Keratinocyte (primary cell): Measurements from ENCODE around the gene CD96. TPM values are rescaled to one million over a fixed set of nuclear protein-coding genes. Genes with fewer than 3 reads are reported as not detected.

ENCODE experiments used
- DNase-seq: peaks from one replicate; pipeline ENCODE4 v3.0.0-alpha.2; 2011; ENCODE audit warnings: low read depth, missing footprints, low spot score
- FAIRE-seq: peaks from 2 replicates; lab custom pipeline; 2011; peaks lifted over from hg19 to GRCh38; lab: Jason Lieb, UNC
- H2AFZ ChIP-seq: 2 replicates; pipeline ENCODE4 v1.6.0; 2012; ENCODE audit warnings: low read length, control low read depth, inconsistent platforms; ENCODE audit not compliant: control insufficient read depth
- H3K27ac ChIP-seq: 2 replicates; pipeline ENCODE4 v1.5.1; 2011; ENCODE audit warnings: low read length; ENCODE audit not compliant: control insufficient read depth, insufficient read depth
- H3K27me3 ChIP-seq: 3 replicates; pipeline ENCODE4 v1.6.0; 2011; ENCODE audit warnings: low read length; ENCODE audit not compliant: control insufficient read depth, insufficient read depth; ENCODE audit errors: extremely low read depth
- H3K36me3 ChIP-seq, 2 experiments: 2 replicates in 1 of 2; 3 replicates in 1 of 2; pipeline ENCODE4 v1.5.1; 2011; ENCODE audit warnings: low read length in 2 of 2, mild to moderate bottlenecking in 1 of 2; ENCODE audit not compliant: control insufficient read depth in 2 of 2, insufficient read depth in 2 of 2; ENCODE audit errors: extremely low read depth in 1 of 2
- H3K4me1 ChIP-seq: 3 replicates; pipeline ENCODE4 v1.5.1; 2011; ENCODE audit warnings: low read length; ENCODE audit not compliant: control insufficient read depth, insufficient read depth; ENCODE audit errors: extremely low read depth
- H3K4me2 ChIP-seq: 3 replicates; pipeline ENCODE4 v1.6.0; 2011; ENCODE audit warnings: low read depth, low read length; ENCODE audit not compliant: control insufficient read depth, insufficient read depth; ENCODE audit errors: extremely low read depth
- H3K4me3 ChIP-seq, 3 experiments: fragments of 200-600 bp in 1 of 3; sonication (generic) in 1 of 3; 2 replicates in 2 of 3; 3 replicates in 1 of 3; pipeline ENCODE4 v1.5.1; 2011 to 2016; ENCODE audit warnings: low read length in 3 of 3, mild to moderate bottlenecking in 3 of 3, control low read depth in 2 of 3, inconsistent platforms in 1 of 3, low read depth in 1 of 3, mixed read lengths in 1 of 3, mixed run types in 1 of 3, moderate library complexity in 1 of 3; ENCODE audit not compliant: control insufficient read depth in 2 of 3, insufficient read depth in 2 of 3; ENCODE audit errors: extremely low read depth in 1 of 3
- H3K79me2 ChIP-seq: 2 replicates; pipeline ENCODE4 v1.6.0; 2012; ENCODE audit warnings: low read length; ENCODE audit not compliant: control insufficient read depth, insufficient read depth
- H3K9ac ChIP-seq: 3 replicates; pipeline ENCODE4 v1.6.0; 2011; ENCODE audit warnings: low read length; ENCODE audit not compliant: control insufficient read depth, insufficient read depth; ENCODE audit errors: extremely low read depth
- H3K9me1 ChIP-seq: 3 replicates; pipeline ENCODE4 v1.6.0; 2011; ENCODE audit warnings: low read length; ENCODE audit not compliant: control insufficient read depth, insufficient read depth; ENCODE audit errors: extremely low read depth
- H3K9me3 ChIP-seq: 2 replicates; pipeline ENCODE4 v1.5.1; 2012; ENCODE audit warnings: low read depth, low read length; ENCODE audit not compliant: control insufficient read depth
- H4K20me1 ChIP-seq: 3 replicates; pipeline ENCODE4 v1.6.0; 2011; ENCODE audit warnings: low read length; ENCODE audit not compliant: control insufficient read depth, insufficient read depth; ENCODE audit errors: extremely low read depth
- EZH2 ChIP-seq: IDR thresholded peaks from one replicate; pipeline ENCODE4 v1.6.1; 2012; ENCODE audit warnings: inconsistent platforms, mild to moderate bottlenecking, low read length, moderate library complexity
- dilution Hi-C: fragments of 300-500 bp; cut with MboI; formaldehyde crosslinking; loops from one replicate; pipeline ENCODE4 v1.7.0; 2020; ENCODE audit warnings: low sequenced_read_pairs; ENCODE audit not compliant: extremely low pct_ligation_motif_present
- polyA plus RNA-seq, 5 experiments: library from polyadenylated mRNA; depleted of rRNA in 3 of 5; stranded (reverse) in 3 of 5; stranded (forward) in 1 of 5; unstranded in 1 of 5; fragments of >200 nt; gene quantifications; 1 replicate in 1 of 5; 2 replicates in 3 of 5; 3 replicates in 1 of 5; pipeline versions ENCODE4 v1.2.1 to v1.2.3, GENCODE V29; 2011 to 2012; ENCODE audit warnings: missing spikeins in 2 of 5, low read depth in 1 of 5, low replicate concordance in 1 of 5
- TF ChIP-seq, protein P1 (sequence below), 3 experiments: IDR thresholded peaks in 1 of 3; conservative IDR thresholded peaks in 1 of 3; optimal IDR thresholded peaks in 1 of 3; 2 replicates in 2 of 3; 3 replicates in 1 of 3; pipeline versions ENCODE3 to v1.5.1; 2011; ENCODE audit warnings: low read length in 3 of 3, mild to moderate bottlenecking in 3 of 3, moderate library complexity in 2 of 3, control low read depth in 1 of 3, inconsistent platforms in 1 of 3; ENCODE audit not compliant: insufficient read depth in 2 of 3; ENCODE audit errors: extremely low read depth in 1 of 3

Gene CD96
- polyA plus RNA-seq, 1 donor (not counting 4 experiments of a cell fraction or from before 2014, with no cell fraction given), result 0.13 TPM

DNA sequence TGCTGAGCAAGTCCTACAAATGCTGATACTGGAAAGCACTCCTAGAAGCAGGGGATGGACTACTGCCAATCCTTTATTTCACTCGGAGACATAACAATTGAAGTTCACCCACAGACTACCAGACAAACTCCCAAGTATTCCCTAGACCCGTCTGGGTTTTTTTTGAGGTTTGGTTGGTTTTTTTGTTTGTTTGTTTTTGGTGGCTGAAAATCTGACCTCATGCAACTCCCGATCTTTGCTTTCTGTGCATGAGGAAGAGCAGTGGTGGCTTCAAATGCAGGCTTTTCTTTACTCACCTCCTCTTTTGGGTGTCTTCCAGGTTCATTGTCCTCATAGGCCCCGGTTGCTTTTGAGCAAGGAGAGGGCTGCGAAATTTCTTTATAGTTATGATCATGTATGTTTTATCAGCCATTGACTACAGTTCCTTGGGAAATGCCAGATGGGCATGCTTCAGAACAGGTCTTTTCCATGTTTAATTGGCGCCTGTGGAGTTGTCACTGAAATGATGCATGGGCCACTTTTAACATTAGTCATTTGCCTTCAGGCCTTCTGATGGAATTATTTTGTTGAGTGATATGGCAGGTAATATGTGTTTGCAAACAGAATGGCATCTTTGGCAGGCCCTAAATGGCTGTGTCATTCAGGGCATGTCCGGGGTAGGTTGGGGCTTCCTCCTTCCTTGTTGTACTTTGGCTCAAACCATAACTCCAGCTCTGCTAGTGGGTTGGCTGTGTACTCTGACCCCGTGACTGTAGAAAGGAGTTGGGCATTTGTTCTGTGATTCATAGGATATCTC lies 134.4 kb downstream of the CD96 start:
- peak; percentile 94 for FAIRE-seq
- peaks cover 38% of the 10 kb centered on the region for H3K4me1 ChIP-seq
- H3K27me3 ChIP-seq, result no peaks in the 10 kb centered on the region
- no peak for DNase-seq
- peak overlapping the region; percentile 70 for H3K27ac ChIP-seq
- no peak for TF ChIP-seq EZH2
- peak overlapping the region; percentile 79 for H3K9ac ChIP-seq
- H3K9me3 ChIP-seq, result no peaks in the 10 kb centered on the region
- H4K20me1 ChIP-seq, result no peaks in the 10 kb centered on the region
- dilution Hi-C loops, result loop anchor here (25.0 kb wide), 1 partner anchor 89 kb away; the partner anchor contains the start of gene ZBED2
- H2AFZ ChIP-seq, result no peak overlapping the region
- H3K36me3 ChIP-seq, result no peaks in the 10 kb centered on the region
- peak overlapping the region; percentile 57 to 85 (median 81) for H3K4me3 ChIP-seq
- peaks cover 37% of the 10 kb centered on the region for H3K79me2 ChIP-seq
- peak overlapping the region; percentile 88 for H3K4me2 ChIP-seq
- H3K9me1 ChIP-seq, result no peaks in the 10 kb centered on the region

DNA sequence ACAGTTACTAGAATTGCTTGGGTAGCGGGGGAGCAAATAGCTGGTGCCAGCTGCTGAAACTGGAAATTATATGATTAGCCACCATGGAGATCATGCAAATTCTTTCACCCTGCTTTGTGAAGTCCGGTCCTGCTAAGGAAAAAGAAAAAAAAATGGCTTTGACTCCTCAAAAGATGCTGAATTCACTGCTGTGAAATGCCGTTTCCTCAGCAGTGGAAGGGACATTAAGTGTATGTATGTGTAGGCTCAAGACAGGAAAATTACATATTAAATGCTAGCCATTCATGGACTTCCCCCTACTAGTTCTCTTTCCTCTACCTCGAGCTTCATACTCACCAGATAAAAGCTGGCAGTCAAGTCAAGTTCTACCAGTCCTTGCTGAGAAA lies 135.0 kb downstream of the CD96 start:
- Histone ChIP-seq H3K4me1 (peaks cover 44% of the 10 kb centered on the region), H2AFZ (no peak overlapping the region), H3K9ac (no peak overlapping the region), H3K79me2 (peaks cover 37% of the 10 kb centered on the region), H3K4me3 (peak overlapping the region in 2 of 3 experiments; percentile 12 to 81), H3K9me3 (no peaks in the 10 kb centered on the region), H3K27me3 (no peaks in the 10 kb centered on the region), H4K20me1 (no peaks in the 10 kb centered on the region), H3K9me1 (no peaks in the 10 kb centered on the region), H3K36me3 (no peaks in the 10 kb centered on the region), H3K4me2 (peak overlapping the region; percentile 88), H3K27ac (peak overlapping the region; percentile 70)
- FAIRE-seq, result no peak
- DNase-seq, result no peak
- dilution Hi-C loops, result loop anchor here (25.0 kb wide), 1 partner anchor 90 kb away; the partner anchor contains the start of gene ZBED2
- TF ChIP-seq, protein P1, sequence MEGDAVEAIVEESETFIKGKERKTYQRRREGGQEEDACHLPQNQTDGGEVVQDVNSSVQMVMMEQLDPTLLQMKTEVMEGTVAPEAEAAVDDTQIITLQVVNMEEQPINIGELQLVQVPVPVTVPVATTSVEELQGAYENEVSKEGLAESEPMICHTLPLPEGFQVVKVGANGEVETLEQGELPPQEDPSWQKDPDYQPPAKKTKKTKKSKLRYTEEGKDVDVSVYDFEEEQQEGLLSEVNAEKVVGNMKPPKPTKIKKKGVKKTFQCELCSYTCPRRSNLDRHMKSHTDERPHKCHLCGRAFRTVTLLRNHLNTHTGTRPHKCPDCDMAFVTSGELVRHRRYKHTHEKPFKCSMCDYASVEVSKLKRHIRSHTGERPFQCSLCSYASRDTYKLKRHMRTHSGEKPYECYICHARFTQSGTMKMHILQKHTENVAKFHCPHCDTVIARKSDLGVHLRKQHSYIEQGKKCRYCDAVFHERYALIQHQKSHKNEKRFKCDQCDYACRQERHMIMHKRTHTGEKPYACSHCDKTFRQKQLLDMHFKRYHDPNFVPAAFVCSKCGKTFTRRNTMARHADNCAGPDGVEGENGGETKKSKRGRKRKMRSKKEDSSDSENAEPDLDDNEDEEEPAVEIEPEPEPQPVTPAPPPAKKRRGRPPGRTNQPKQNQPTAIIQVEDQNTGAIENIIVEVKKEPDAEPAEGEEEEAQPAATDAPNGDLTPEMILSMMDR (optimal IDR thresholded peaks at IDR 0.05 in 1 of 3, IDR thresholded peaks at IDR 0.05 in 1 of 3, conservative IDR thresholded peaks at IDR 0.05 in 1 of 3; ENCODE audit: extremely low read depth in 1 of 3, insufficient read depth in 2 of 3, low read length in 3 of 3), result no peak
- no peak for TF ChIP-seq EZH2
